Measurements from ENCODE around the gene AEBP2. TPM values are rescaled to one million over a fixed set of nuclear protein-coding genes. Genes with fewer than 3 reads are reported as not detected.

AEBP2 gene
- total and polyA plus RNA-seq, 2 of the 4 experiments (the other 2 are of a cell fraction) = 15.5 to 21.7 TPM

GRCh38 chr12:19457561-19457960, 18.3 kb downstream of the AEBP2 start:
- Histone ChIP-seq H3K27me3 (ENCODE audit: control insufficient read depth, insufficient read depth, low read length) (no peaks in the 10 kb centered on the region), H2AK5ac (ENCODE audit: low read depth, low read length) (no peak overlapping the region), H3K9me1 (ENCODE audit: insufficient read depth, low read length) (peaks cover 13% of the 10 kb centered on the region), H3K18ac (ENCODE audit: low read depth, low read length) (no peak overlapping the region), H3K9me3 (ENCODE audit: control insufficient read depth, insufficient read depth, low read length) (no peaks in the 10 kb centered on the region), H3K27ac (ENCODE audit: insufficient read depth, low read length) (no peak overlapping the region), H2BK5ac (ENCODE audit: low read depth, low read length, poor library complexity, severe bottlenecking) (no peak overlapping the region), H2AFZ (replicated peaks; ENCODE audit: low read length, poor library complexity) (no peak overlapping the region), H3K23ac (ENCODE audit: low read depth, low read length) (no peak overlapping the region), H4K91ac (ENCODE audit: insufficient read depth, low read depth, low read length) (no peak overlapping the region), H4K5ac (ENCODE audit: low read depth, low read length) (no peak overlapping the region), H3K36me3 (ENCODE audit: control insufficient read depth, insufficient read depth, low read length) (peaks cover 13% of the 10 kb centered on the region), H3K56ac (ENCODE audit: extremely low read depth, insufficient read depth, low read length) (no peak overlapping the region), H3K4ac (ENCODE audit: low read depth, low read length) (no peak overlapping the region), H2BK120ac (ENCODE audit: low read depth, low read length) (no peak overlapping the region), H3K14ac (replicated peaks; ENCODE audit: low read depth, low read length) (no peak overlapping the region), H3K4me1 (ENCODE audit: control insufficient read depth, insufficient read depth, low read length) (no peaks in the 10 kb centered on the region), H2BK20ac (ENCODE audit: low read depth, low read length) (no peak overlapping the region), H2AK9ac (replicated peaks; ENCODE audit: low read depth, low read length, poor library complexity) (no peak overlapping the region), H4K20me1 (ENCODE audit: insufficient read depth, low read length) (peaks cover 64% of the 10 kb centered on the region), H3K79me1 (ENCODE audit: low read depth in 1 of 2, low read length in 2 of 2) (peaks cover 20 to 63% of the 10 kb centered on the region in 2 experiments), H3K9ac (ENCODE audit: low read depth, low read length) (no peak overlapping the region), H3K4me3 (ENCODE audit: insufficient read depth, low read depth, low read length) (no peak overlapping the region), H4K8ac (ENCODE audit: low read depth in 2 of 2, low read length in 2 of 2) (no peak overlapping the region), H3K4me2 (ENCODE audit: low read depth, low read length) (no peak overlapping the region), H2BK15ac (ENCODE audit: low read depth, low read length) (no peak overlapping the region)
- no peak for ATAC-seq (ENCODE audit: low read depth)
- WGBS, 2 experiments (ENCODE audit: extremely low coverage in 2 of 2, insufficient read length in 1 of 2) = 86% methylated on average over 1 of the region's 6 CpGs; no CpG with 5 or more reads in 1 of the 2 experiments
- intact Hi-C loops (cut with micrococcal nuclease) = no loop called here
- dilution Hi-C loops (cut with HindIII; ENCODE audit: low sequenced_read_pairs, unreplicated experiment) = no loop called here
- ChIA-PET POLR2A (ENCODE audit: unreplicated experiment) (no interaction called here), CTCF (interaction anchor here (0.6 kb wide), 1 partner anchor 73 kb away, joined by 3 read pairs; no protein-coding TSS in a partner anchor)
- in situ Hi-C loops (cut with MboI; ENCODE audit: low sequenced_read_pairs) = no loop called here
- BruUV-seq (replicated peaks) = no TSS peak
- DNase-seq = no peak
- TF ChIP-seq RFX5 (IDR thresholded peaks at IDR 0.05; ENCODE audit: low read depth, low read length) (no peak), BHLHE40 (IDR thresholded peaks at IDR 0.05; ENCODE audit: low read depth, low read length) (no peak), MAZ (IDR thresholded peaks at IDR 0.05; ENCODE audit: borderline replicate concordance, low read depth, low read length) (no peak), MAFK (IDR thresholded peaks at IDR 0.05; ENCODE audit: low read depth, low read length) (no peak), CEBPB (IDR thresholded peaks at IDR 0.05; ENCODE audit: low read depth, low read length) (no peak), CTCF (conservative IDR thresholded peaks at IDR 0.05; ENCODE audit: low read depth, low read length) (no peak), POLR2A (IDR thresholded peaks at IDR 0.05; ENCODE audit: low read depth, low read length) (no peak), ELK1 (IDR thresholded peaks at IDR 0.05; ENCODE audit: borderline replicate concordance, low read depth, low read length) (no peak), NFE2L2 (IDR thresholded peaks at IDR 0.05; ENCODE audit: low read depth, low read length) (no peak), RCOR1 (IDR thresholded peaks at IDR 0.05; ENCODE audit: insufficient replicate concordance, low read length) (no peak), CHD1 (IDR thresholded peaks at IDR 0.05; ENCODE audit: low read depth, low read length) (no peak), SMC3 (IDR thresholded peaks at IDR 0.05; ENCODE audit: low read depth, low read length) (no peak), MXI1 (IDR thresholded peaks at IDR 0.05; ENCODE audit: borderline replicate concordance, low read depth, low read length) (no peak), RAD21 (IDR thresholded peaks at IDR 0.05; ENCODE audit: low read length) (no peak), USF2 (IDR thresholded peaks at IDR 0.05; ENCODE audit: low read depth, low read length) (no peak), FOS (IDR thresholded peaks at IDR 0.05; ENCODE audit: low read depth, low read length) (no peak)

All from IMR-90 (cell line).